PC-9 (cell line): ENCODE measurements around the gene TMEM132E. TPM values are rescaled to one million over a fixed set of nuclear protein-coding genes. Genes with fewer than 3 reads are reported as not detected.

Experiments
- BruUV-seq: library from RNA; stranded (reverse); fragments of 400-500 nt; replicated peaks from 2 replicates; lab custom pipeline; 2021; lab: Mats Ljungman, UMichigan
- CTCF ChIA-PET: fragments of 300-600 bp; sonication (Branson Sonifier 250); formaldehyde crosslinking; loops from one replicate; lab custom pipeline; 2022; ENCODE audit warnings: antibody characterized with exemption; lab: Charles Lee
- POLR2A ChIA-PET: fragments of 300-600 bp; sonication (Branson Sonifier 250); formaldehyde crosslinking; loops from one replicate; lab custom pipeline; 2022; ENCODE audit warnings: antibody characterized with exemption; ENCODE audit not compliant: unreplicated experiment; lab: Charles Lee
- DNase-seq, 2 experiments: peaks; one replicate each; pipeline versions ENCODE4 v3.0.0 to v3.0.0-alpha.2; 2015 to 2022; ENCODE audit warnings: mixed read lengths in 1 of 2
- H2AFZ ChIP-seq: fragments of 200-600 bp; sonication (generic); 2 replicates; pipeline ENCODE4 v1.8.1; 2017; ENCODE audit warnings: antibody characterized with exemption
- H3F3A ChIP-seq: fragments of 200-600 bp; sonication (generic); 2 replicates; pipeline ENCODE4 v1.8.1; 2017; ENCODE audit warnings: antibody characterized with exemption, mild to moderate bottlenecking, low read depth; ENCODE audit not compliant: insufficient read depth
- H3K27ac ChIP-seq: fragments of 200-600 bp; sonication (generic); 2 replicates; pipeline ENCODE4 v1.6.1; 2016; ENCODE audit warnings: mixed run types
- H3K27me3 ChIP-seq: fragments of 200-600 bp; sonication (generic); 2 replicates; pipeline ENCODE4 v1.6.1; 2016; ENCODE audit warnings: low read depth, mixed run types; ENCODE audit not compliant: insufficient read depth
- H3K36me3 ChIP-seq: fragments of 200-600 bp; sonication (generic); 2 replicates; pipeline ENCODE4 v1.6.1; 2016; ENCODE audit warnings: low read depth, mixed run types
- H3K4me1 ChIP-seq: fragments of 200-600 bp; sonication (generic); replicated peaks from 2 replicates; pipeline ENCODE4 v1.6.1; 2016; ENCODE audit warnings: mixed run types; ENCODE audit not compliant: insufficient read depth
- H3K4me2 ChIP-seq: fragments of 200-600 bp; sonication (generic); 2 replicates; pipeline ENCODE4 v1.6.1; 2017; ENCODE audit warnings: mixed run types
- H3K4me3 ChIP-seq: fragments of 200-600 bp; sonication (generic); 2 replicates; pipeline ENCODE4 v1.6.1; 2016; ENCODE audit warnings: mixed run types
- H3K79me2 ChIP-seq: fragments of 200-600 bp; sonication (generic); 2 replicates; pipeline ENCODE4 v1.6.1; 2017; ENCODE audit warnings: low read depth, mixed run types
- H3K9me2 ChIP-seq: fragments of 200-600 bp; sonication (generic); 2 replicates; pipeline ENCODE4 v1.8.1; 2017; ENCODE audit warnings: mild to moderate bottlenecking; ENCODE audit not compliant: insufficient read depth
- H3K9me3 ChIP-seq: fragments of 200-600 bp; sonication (generic); 2 replicates; pipeline ENCODE4 v1.8.1; 2016; ENCODE audit warnings: low read depth; ENCODE audit not compliant: insufficient read depth
- H4K20me1 ChIP-seq: fragments of 200-600 bp; sonication (generic); 2 replicates; pipeline ENCODE4 v1.8.1; 2017; ENCODE audit not compliant: insufficient read depth
- CTCF ChIP-seq: fragments of 200-600 bp; sonication (generic); conservative IDR thresholded peaks from 2 replicates; pipeline ENCODE4 v1.6.1; 2017; ENCODE audit warnings: mixed run types, antibody characterized with exemption, mild to moderate bottlenecking, moderate library complexity
- EZH2 ChIP-seq: fragments of 200-600 bp; sonication (generic); IDR thresholded peaks from 2 replicates; pipeline ENCODE4 v1.8.0; 2017; ENCODE audit warnings: antibody characterized with exemption, low read depth
- intact Hi-C: fragments of 100-400 bp; cut with micrococcal nuclease; formaldehyde crosslinking; loops from one replicate; pipeline ENCODE4 v1.10.0; 2022; ENCODE audit not compliant: unreplicated experiment
- total RNA-seq: library from RNA; stranded (reverse); gene quantifications from 2 replicates; pipeline ENCODE4 v1.2.3, GENCODE V29; 2021

The TMEM132E gene
- total RNA-seq, 1 experiment from 2014 or later: not detected

GRCh38 chr17:34615326-34615725 is 35.9 kb downstream of the TMEM132E start:
- Histone ChIP-seq H3K9me3 (no peaks in the 10 kb centered on the region), H3K4me1 (no peaks in the 10 kb centered on the region), H3K4me2 (no peak overlapping the region), H3K9me2 (no peaks in the 10 kb centered on the region), H3K4me3 (no peak overlapping the region), H3F3A (no peaks in the 10 kb centered on the region), H3K36me3 (no peaks in the 10 kb centered on the region), H2AFZ (no peak overlapping the region), H4K20me1 (no peaks in the 10 kb centered on the region), H3K27me3 (peaks cover 61% of the 10 kb centered on the region), H3K79me2 (no peaks in the 10 kb centered on the region), H3K27ac (no peak overlapping the region)
- DNase-seq: no peak
- POLR2A ChIA-PET: no interaction called here
- no peak for TF ChIP-seq CTCF
- no peak for TF ChIP-seq EZH2
- no TSS peak for BruUV-seq
- intact Hi-C loops: no loop called here
- CTCF ChIA-PET: no interaction called here

GRCh38 chr17:34616148-34616547 is 36.8 kb downstream of the TMEM132E start:
- Histone ChIP-seq H2AFZ (no peak overlapping the region), H3K4me1 (no peaks in the 10 kb centered on the region), H3K4me3 (no peak overlapping the region), H3K79me2 (no peaks in the 10 kb centered on the region), H3F3A (no peaks in the 10 kb centered on the region), H3K4me2 (no peak overlapping the region), H3K9me3 (no peaks in the 10 kb centered on the region), H3K36me3 (no peaks in the 10 kb centered on the region), H3K27me3 (peaks cover 60% of the 10 kb centered on the region), H3K9me2 (no peaks in the 10 kb centered on the region), H4K20me1 (no peaks in the 10 kb centered on the region), H3K27ac (no peak overlapping the region)
- POLR2A ChIA-PET: no interaction called here
- CTCF ChIA-PET: no interaction called here
- DNase-seq: no peak
- intact Hi-C loops: no loop called here
- no TSS peak for BruUV-seq
- TF ChIP-seq CTCF (no peak), EZH2 (no peak)

- Histone ChIP-seq H2AFZ (no peak overlapping the region), H4K20me1 (no peaks in the 10 kb centered on the region), H3K36me3 (no peaks in the 10 kb centered on the region), H3K4me2 (no peak overlapping the region), H3K79me2 (no peaks in the 10 kb centered on the region), H3K27me3 (peaks cover 63% of the 10 kb centered on the region), H3F3A (no peaks in the 10 kb centered on the region), H3K4me1 (no peaks in the 10 kb centered on the region), H3K9me3 (no peaks in the 10 kb centered on the region), H3K4me3 (no peak overlapping the region), H3K9me2 (no peaks in the 10 kb centered on the region), H3K27ac (no peak overlapping the region)
- CTCF ChIA-PET: no interaction called here
- TF ChIP-seq EZH2: no peak
- TF ChIP-seq CTCF: no peak
- DNase-seq: no peak
- intact Hi-C loops: no loop called here
- POLR2A ChIA-PET: no interaction called here
- BruUV-seq: no TSS peak
Observed at GRCh38 chr17:34617398-34617797, 38.0 kb downstream of the TMEM132E start.
